Measurements from ENCODE around the gene TLN1. TPM values are rescaled to one million over a fixed set of nuclear protein-coding genes. Genes with fewer than 3 reads are reported as not detected.

TLN1 gene
- total RNA-seq, 2 experiments from 2014 or later, result 158 to 169 TPM

DNA sequence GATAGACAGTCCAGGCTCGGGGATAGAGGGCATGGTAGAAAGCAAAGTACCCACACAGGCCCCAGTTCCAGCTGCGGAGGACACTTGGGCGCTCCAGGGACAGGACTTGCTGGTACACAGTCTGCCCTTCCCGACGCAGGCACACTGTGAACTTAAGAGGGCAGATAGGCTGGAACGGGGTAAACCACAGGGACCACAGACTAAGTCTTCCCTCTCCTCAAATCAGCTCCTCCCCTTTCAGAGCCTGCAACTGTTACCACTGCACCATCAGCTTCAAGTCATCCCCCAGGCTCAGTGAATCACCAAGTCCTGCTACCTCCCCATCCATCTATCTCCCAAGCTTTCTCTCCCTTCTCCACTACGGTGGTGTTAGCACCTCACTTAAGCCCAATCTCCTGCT is 9.7 kb upstream of the TLN1 start:
- H3K27me3 Mint-ChIP-seq, result no peaks in the 10 kb centered on the region
- no peak overlapping the region for H3K27ac Mint-ChIP-seq
- peaks cover 20% of the 10 kb centered on the region for H3K36me3 Mint-ChIP-seq
- peaks cover 23% of the 10 kb centered on the region for H3K4me1 Mint-ChIP-seq
- DNase-seq, result no peak
- no peaks in the 10 kb centered on the region for H3K9me3 Mint-ChIP-seq
- H3K4me3 Mint-ChIP-seq, result no peak overlapping the region

DNA sequence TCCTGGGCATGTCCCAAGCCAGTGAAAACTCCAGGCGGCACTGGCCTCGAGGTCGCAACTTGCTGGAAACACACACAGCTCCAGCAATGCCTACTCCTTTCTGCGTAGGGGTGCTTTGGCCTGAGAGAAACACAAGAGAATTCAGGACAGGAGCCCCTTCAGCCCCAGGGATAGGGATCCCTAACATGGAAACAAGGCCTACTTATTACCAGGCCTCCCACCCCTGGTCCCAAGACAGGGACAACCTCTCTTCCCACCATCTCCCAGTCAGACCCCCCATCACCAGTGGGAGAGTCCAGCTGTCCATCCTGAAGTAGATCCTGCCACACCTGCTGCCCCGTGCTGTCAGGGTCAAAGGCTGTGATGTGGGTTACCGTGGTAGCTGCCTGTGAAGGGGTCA is 8.2 kb upstream of the TLN1 start:
- Mint-ChIP-seq H3K9me3 (no peaks in the 10 kb centered on the region), H3K36me3 (peaks cover 14% of the 10 kb centered on the region), H3K27ac (no peak overlapping the region), H3K4me1 (peaks cover 11% of the 10 kb centered on the region), H3K4me3 (no peak overlapping the region), H3K27me3 (no peaks in the 10 kb centered on the region)
- DNase-seq, result no peak

DNA sequence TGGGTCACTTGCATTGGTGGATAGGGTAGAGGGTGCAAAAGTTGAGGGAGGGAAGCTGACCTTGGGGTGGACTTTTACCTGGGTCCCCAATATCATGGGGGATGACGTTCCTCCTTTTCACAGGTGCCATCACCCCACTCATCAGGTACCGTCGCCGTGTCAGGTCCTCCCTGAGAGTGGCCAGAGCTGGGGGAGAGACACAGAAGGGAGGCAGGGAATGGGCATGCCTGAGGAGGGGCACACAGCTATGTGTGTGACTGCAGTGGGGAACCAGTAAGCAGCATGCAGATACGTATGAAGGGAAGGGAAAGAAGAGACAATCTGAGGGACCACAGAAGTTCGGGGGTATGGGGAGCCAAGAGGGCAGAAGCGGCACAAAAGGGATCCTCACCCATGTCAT is 6.9 kb upstream of the TLN1 start:
- no peak for DNase-seq
- Mint-ChIP-seq H3K27me3 (no peaks in the 10 kb centered on the region), H3K4me3 (no peak overlapping the region), H3K36me3 (peaks cover 14% of the 10 kb centered on the region), H3K27ac (no peak overlapping the region), H3K9me3 (no peaks in the 10 kb centered on the region), H3K4me1 (peaks cover 15% of the 10 kb centered on the region)

DNA sequence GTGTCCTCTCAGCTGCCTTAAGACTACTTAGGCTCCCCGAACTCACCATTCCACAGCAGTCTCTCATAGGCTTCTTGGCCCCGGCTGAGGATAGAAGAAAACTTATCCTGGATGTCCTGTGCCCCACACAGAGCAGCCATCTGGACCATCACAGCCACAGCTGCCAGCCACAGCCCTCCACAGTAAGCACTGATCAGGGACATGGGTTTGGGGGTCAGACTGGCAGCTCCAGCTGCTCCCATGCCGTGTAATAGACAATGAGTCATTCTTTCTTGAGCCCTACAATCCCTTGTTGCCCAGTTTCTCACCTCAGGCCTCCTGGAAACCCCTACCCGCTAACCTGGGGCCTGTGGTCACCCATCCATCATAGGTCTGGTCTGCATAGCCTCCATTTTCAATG is 6.2 kb upstream of the TLN1 start:
- peaks cover 12% of the 10 kb centered on the region for H3K36me3 Mint-ChIP-seq
- no peaks in the 10 kb centered on the region for H3K27me3 Mint-ChIP-seq
- no peak overlapping the region for H3K27ac Mint-ChIP-seq
- DNase-seq, result no peak
- H3K9me3 Mint-ChIP-seq, result no peaks in the 10 kb centered on the region
- no peak overlapping the region for H3K4me3 Mint-ChIP-seq
- peaks cover 19% of the 10 kb centered on the region for H3K4me1 Mint-ChIP-seq

DNA sequence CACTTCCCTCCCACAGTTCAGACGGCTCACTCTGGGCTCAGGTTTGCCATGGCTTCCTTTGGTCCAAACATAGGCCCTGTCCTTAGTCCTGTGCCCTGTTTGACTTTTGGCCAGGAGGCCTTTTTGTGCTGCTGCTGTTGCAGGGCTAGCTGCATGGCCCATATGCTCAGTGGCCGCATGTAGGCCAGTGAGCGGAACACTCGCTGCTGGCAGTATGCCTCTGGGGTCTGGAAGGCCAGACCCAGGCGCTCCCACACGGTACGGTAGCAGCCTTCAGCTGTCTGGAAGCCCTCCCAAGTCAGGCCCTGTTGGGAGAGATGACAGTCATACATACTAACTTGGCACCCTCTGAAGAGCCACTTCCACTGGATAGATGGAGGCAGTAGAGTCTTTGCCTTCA is 5.1 kb upstream of the TLN1 start:
- DNase-seq, result no peak
- H3K4me3 Mint-ChIP-seq, result no peak overlapping the region
- peaks cover 12% of the 10 kb centered on the region for H3K36me3 Mint-ChIP-seq
- peaks cover 18% of the 10 kb centered on the region for H3K4me1 Mint-ChIP-seq
- H3K27ac Mint-ChIP-seq, result no peak overlapping the region
- no peaks in the 10 kb centered on the region for H3K9me3 Mint-ChIP-seq
- no peaks in the 10 kb centered on the region for H3K27me3 Mint-ChIP-seq

DNA sequence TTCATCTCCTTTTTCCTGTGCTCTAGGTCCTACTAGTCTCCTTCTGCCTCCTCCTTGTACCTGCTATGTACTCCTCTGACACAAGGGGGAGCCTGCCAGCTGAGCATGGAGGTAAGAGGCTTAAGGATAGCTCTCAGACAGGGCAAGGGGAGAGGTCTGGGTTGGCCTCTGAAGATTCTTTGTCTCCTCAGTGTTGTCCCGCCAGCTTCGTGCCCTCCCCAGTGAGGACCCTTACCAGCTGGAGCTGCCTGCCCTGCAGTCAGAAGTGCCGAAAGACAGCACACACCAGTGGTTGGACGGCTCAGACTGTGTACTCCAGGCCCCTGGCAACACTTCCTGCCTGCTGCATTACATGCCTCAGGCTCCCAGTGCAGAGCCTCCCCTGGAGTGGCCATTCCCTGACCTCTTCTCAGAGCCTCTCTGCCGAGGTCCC is 4.2 kb upstream of the TLN1 start:
- no peak overlapping the region for H3K4me3 Mint-ChIP-seq
- no peak overlapping the region for H3K27ac Mint-ChIP-seq
- no peaks in the 10 kb centered on the region for H3K27me3 Mint-ChIP-seq
- H3K4me1 Mint-ChIP-seq, result peaks cover 13% of the 10 kb centered on the region
- H3K9me3 Mint-ChIP-seq, result no peaks in the 10 kb centered on the region
- peaks cover 12% of the 10 kb centered on the region for H3K36me3 Mint-ChIP-seq
- DNase-seq, result peak; percentile 64

DNA sequence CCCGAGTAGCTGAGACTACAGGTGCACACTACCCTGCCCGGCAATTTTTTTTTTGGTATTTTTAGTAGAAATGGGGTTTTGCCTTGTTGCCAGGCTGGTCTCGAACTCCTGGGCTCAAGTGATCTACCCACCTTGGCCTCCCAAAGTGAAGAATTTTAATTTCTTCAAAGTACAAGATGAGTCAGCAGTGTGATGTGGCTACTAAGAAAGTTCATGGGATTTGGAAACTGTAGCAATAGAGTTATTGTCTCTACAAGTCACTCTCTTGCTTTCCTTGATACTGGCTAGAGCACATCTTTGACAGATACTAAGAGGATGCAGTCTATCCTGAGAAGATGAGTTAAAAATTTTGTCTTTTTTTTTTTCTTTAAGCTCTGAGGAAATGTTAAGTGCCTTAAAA is 2.1 kb upstream of the TLN1 start:
- no peaks in the 10 kb centered on the region for H3K9me3 Mint-ChIP-seq
- no peak overlapping the region for H3K27ac Mint-ChIP-seq
- H3K36me3 Mint-ChIP-seq, result peaks cover 14% of the 10 kb centered on the region
- H3K27me3 Mint-ChIP-seq, result no peaks in the 10 kb centered on the region
- no peak for DNase-seq
- H3K4me1 Mint-ChIP-seq, result peaks cover 16% of the 10 kb centered on the region
- no peak overlapping the region for H3K4me3 Mint-ChIP-seq

DNA sequence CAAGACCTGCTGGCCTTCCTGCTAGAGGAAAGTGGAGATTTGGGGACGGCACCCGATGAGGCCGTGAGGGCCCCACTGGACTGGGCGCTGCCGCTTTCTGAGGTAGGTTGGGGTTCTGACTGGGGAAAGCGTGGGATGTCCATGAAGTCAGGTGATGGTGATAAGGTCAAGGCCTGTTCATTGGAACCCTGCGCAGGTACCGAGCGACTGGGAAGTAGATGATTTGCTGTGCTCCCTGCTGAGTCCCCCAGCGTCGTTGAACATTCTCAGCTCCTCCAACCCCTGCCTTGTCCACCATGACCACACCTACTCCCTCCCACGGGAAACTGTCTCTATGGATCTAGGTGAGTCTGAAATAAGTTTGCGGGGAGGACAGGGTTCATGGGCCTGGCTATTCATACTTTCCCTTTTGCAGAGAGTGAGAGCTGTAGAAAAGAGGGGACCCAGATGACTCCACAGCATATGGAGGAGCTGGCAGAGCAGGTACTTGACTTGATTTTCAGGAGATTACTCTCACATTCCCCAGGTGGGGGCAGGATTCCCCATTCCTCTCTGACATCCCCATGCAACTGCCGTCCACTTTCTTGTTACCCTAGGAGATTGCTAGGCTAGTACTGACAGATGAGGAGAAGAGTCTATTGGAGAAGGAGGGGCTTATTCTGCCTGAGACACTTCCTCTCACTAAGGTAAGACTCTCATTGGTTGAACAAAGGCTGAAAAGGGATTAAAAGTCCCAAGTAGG is 976 bp upstream of the TLN1 start:
- Mint-ChIP-seq H3K27ac (peak overlapping the region; percentile 89), H3K9me3 (no peaks in the 10 kb centered on the region), H3K4me3 (no peak overlapping the region), H3K36me3 (peaks cover 9% of the 10 kb centered on the region), H3K4me1 (peaks cover 16% of the 10 kb centered on the region), H3K27me3 (no peaks in the 10 kb centered on the region)
- peak; percentile 41 for DNase-seq

DNA sequence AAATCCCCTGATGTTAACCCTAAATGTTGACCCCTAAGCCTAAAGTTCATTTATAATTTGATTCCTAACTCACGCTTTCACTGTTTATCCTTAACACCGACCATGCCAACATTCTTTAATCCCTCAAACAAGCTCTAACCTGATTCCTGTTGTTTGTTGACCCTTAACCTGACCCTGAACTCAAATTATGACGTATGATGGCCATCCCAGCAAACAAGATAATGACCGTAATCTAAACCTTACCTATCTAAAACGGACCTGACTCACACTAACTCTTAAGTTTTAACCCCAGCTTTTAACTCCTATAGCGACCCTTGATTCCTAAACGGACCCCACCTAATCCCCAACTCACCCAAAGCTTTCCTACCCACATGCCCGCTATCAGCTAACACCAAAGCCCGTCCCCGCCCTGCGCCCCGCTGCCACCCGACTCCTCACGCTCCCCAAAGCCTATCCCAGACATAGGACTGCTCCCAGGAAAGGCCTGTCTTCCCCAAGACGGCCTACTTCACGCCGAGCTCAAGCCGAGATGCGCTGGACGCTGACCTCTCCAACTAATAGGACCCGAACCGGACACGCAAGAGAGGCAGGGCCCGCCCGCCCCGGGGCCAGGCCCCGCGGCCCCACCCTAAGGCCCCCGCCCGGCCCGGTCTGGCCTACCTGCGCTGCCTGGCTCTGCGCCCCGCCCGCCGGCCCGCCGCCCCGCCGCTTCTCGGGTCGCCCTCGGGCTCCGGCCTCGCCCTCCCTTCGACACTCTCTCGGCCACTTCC is 395 bp downstream of the TLN1 start:
- DNase-seq, result no peak
- peak overlapping the region; percentile 89 for H3K27ac Mint-ChIP-seq
- no peaks in the 10 kb centered on the region for H3K27me3 Mint-ChIP-seq
- H3K36me3 Mint-ChIP-seq, result peaks cover 6% of the 10 kb centered on the region
- peaks cover 22% of the 10 kb centered on the region for H3K4me1 Mint-ChIP-seq
- H3K4me3 Mint-ChIP-seq, result no peak overlapping the region
- H3K9me3 Mint-ChIP-seq, result no peaks in the 10 kb centered on the region

DNA sequence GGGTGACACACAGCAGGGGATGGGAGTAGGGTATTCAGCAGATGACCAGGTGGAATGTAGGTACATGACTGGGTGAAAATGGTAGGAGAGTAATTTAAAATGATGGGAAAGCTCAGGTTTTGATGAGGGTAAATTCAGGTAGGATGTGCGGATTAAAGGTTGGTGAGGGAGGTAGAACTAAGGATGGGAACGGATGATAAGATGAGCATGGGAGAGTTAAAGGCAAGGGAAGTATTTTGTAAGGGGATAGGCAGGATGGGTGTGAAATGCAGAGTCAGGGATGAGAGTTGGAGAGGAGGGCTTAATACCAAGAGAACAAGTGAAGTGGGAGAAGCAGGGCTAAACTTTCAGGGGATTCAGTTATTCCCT is 1.5 kb downstream of the TLN1 start:
- H3K27ac Mint-ChIP-seq, result peak overlapping the region; percentile 7
- H3K36me3 Mint-ChIP-seq, result peaks cover 8% of the 10 kb centered on the region
- no peaks in the 10 kb centered on the region for H3K27me3 Mint-ChIP-seq
- DNase-seq, result no peak
- H3K4me1 Mint-ChIP-seq, result peaks cover 24% of the 10 kb centered on the region
- no peaks in the 10 kb centered on the region for H3K9me3 Mint-ChIP-seq
- no peak overlapping the region for H3K4me3 Mint-ChIP-seq

DNA sequence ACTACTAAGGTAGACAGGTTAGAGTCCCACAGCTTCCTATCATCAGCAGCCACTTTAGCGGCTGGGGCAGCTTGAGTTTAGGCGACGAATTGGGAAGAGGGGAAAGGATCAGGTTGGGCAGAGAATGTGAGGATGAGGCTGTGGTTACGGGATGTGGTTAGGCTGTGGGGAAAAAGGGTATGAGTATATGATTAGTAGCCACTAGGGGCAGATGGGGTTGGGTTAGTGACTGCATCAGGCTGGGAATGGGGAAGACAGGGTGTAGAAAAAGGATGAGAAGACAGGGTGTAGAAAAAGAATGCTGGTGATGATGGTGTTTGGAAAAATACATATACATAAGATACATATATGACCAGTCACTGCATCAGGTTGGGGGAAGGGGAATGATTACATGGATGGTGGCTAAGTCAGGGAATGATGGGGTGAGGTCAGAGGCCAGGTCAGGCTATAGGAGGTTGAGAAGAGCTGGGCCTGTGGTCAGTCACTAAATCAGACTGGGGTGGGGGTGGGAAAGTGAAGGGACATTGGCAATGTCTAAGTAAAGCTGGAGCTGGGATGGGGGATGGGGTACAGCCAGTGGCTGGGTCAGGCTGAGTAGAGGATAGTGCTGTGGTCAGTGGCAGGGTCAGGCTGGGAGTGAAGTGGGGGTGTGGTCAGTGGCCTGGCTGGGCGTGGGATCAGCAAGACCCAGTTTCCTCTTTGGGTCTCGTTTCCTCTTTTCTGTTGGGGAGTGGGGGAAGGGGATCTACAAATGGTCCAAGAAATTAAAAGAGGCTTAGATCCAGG is 2.1 kb downstream of the TLN1 start:
- no peak overlapping the region for H3K4me3 Mint-ChIP-seq
- no peaks in the 10 kb centered on the region for H3K27me3 Mint-ChIP-seq
- peak; percentile 26 for DNase-seq
- H3K9me3 Mint-ChIP-seq, result no peaks in the 10 kb centered on the region
- peaks cover 9% of the 10 kb centered on the region for H3K36me3 Mint-ChIP-seq
- H3K4me1 Mint-ChIP-seq, result peaks cover 24% of the 10 kb centered on the region
- H3K27ac Mint-ChIP-seq, result peak overlapping the region; percentile 7

DNA sequence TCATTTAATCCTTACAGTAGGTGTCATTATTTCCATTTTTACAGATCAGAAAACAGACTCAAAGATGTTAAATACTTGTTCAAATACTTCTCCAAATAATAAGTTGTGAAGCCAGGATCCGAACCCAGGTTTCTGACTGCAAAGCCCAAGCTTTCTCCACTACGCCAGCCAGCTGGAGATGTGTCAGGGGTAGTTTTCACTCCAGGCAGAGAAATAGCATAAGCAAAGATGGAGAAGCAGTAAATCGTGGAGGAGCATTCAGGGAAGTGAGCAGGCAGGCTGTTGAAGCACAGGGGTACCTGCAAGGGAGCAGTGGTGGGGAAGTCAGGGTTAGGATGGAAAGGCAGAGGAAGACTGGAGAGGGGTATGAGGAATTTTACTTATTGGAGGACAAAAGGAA is 2.9 kb downstream of the TLN1 start:
- no peak overlapping the region for H3K4me3 Mint-ChIP-seq
- DNase-seq, result no peak
- H3K36me3 Mint-ChIP-seq, result peaks cover 17% of the 10 kb centered on the region
- peaks cover 21% of the 10 kb centered on the region for H3K4me1 Mint-ChIP-seq
- H3K27ac Mint-ChIP-seq, result no peak overlapping the region
- no peaks in the 10 kb centered on the region for H3K27me3 Mint-ChIP-seq
- no peaks in the 10 kb centered on the region for H3K9me3 Mint-ChIP-seq

DNA sequence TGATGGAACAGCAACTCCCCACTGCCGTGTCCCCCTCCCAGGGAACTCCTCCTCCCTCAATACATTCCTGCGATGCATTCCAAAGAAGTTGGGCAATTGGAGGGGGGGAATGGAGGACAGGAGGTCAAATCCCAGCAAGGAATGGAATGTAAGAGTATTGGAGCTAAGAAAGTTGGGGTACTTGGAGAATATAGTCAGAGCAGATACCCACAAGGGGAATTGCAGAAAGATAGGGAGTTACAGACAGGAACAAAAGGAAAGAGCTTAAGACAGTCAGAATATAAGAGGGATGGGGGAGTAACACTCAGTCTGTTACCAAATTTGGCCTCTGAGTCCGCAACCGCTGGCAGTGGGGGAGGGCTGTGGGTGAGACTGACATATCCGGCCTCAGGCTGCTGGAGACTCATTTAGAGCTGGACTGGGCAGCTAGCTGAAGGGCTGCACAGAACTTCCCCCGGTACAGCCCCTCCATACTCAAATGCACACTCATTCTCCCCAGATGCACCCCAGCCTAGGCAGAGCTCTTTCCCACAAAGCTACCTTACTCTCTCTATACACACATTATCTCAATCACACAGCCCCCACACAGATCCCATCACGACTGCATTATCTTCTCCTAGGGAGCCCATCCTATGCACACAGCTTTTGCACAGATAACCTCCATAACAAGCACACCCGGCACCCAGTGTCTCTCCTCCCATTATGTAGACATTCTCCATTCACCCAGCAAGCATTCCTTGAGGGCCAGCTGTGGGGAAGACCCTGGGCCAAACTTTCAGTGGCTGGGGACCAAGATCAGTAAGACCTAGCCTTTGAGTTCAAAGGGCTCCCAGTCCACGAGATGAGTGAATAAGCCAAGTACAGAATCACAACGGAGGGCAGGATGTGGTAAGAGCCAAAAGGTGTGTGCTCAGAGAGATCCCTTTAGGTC is 3.7 kb downstream of the TLN1 start:
- no peaks in the 10 kb centered on the region for H3K9me3 Mint-ChIP-seq
- no peaks in the 10 kb centered on the region for H3K27me3 Mint-ChIP-seq
- H3K27ac Mint-ChIP-seq, result no peak overlapping the region
- H3K4me1 Mint-ChIP-seq, result peaks cover 17% of the 10 kb centered on the region
- DNase-seq, result peak; percentile 60
- peaks cover 19% of the 10 kb centered on the region for H3K36me3 Mint-ChIP-seq
- H3K4me3 Mint-ChIP-seq, result no peak overlapping the region

DNA sequence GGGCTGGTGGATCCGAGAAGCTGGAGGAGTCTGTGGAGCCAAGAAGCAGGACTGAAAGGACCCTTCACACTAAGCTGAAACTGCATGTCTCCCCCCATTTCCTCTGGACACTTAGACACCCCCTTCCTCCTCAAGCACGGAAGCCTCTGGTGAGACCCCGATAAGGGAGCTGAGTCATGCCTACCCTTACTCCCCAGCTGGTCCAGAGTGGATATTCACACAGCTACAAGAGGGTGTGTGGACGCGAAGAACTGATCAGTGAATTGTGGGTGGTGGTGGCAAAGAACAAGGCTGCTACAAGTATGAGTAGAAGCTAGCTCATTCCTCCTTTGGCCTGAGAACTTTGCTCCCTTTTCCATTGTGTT is 4.3 kb downstream of the TLN1 start:
- Mint-ChIP-seq H3K27ac (no peak overlapping the region), H3K4me3 (no peak overlapping the region), H3K9me3 (no peaks in the 10 kb centered on the region), H3K27me3 (no peaks in the 10 kb centered on the region), H3K4me1 (peaks cover 12% of the 10 kb centered on the region), H3K36me3 (peaks cover 21% of the 10 kb centered on the region)
- DNase-seq, result no peak
